Inferior parietal cortex (tissue), 1 donor: Measurements from ENCODE around the gene TFF2.
A peak's percentile ranks its signal among the peaks of the same experiment; 100 is the strongest.

Source experiments
- DNase-seq: peaks from one replicate; pipeline ENCODE4 v3.0.0-alpha.2; 2016; ENCODE audit errors: extremely low spot score

Gene TFF2

GRCh38 chr21:42346866-42347600 lies 3.8 kb downstream of the TFF2 start:
- no peak for DNase-seq

GRCh38 chr21:42346441-42346840 lies 4.4 kb downstream of the TFF2 start:
- no peak for DNase-seq

GRCh38 chr21:42344631-42345030 lies 6.2 kb downstream of the TFF2 start:
- DNase-seq = no peak

GRCh38 chr21:42343963-42344510 lies 6.8 kb downstream of the TFF2 start:
- no peak for DNase-seq

GRCh38 chr21:42343556-42343955 lies 7.2 kb downstream of the TFF2 start:
- no peak for DNase-seq

GRCh38 chr21:42343101-42343500 lies 7.7 kb downstream of the TFF2 start:
- DNase-seq = no peak

- no peak for DNase-seq
These were observed 8.8 kb downstream of the TFF2 start for GRCh38 chr21:42341776-42342542.

- no peak for DNase-seq
These were observed 10.4 kb downstream of the TFF2 start for GRCh38 chr21:42340187-42341050.

- no peak for DNase-seq
These were observed 11.8 kb downstream of the TFF2 start for GRCh38 chr21:42338729-42339715.

- peak; percentile 75 for DNase-seq
These were observed 12.7 kb downstream of the TFF2 start for GRCh38 chr21:42337830-42338728.

- no peak for DNase-seq
These were observed 13.5 kb downstream of the TFF2 start for GRCh38 chr21:42337276-42337675.

GRCh38 chr21:42336054-42336453 lies 14.7 kb downstream of the TFF2 start:
- DNase-seq = no peak

- DNase-seq = no peak
These were observed 18.1 kb downstream of the TFF2 start for GRCh38 chr21:42332557-42333317.

GRCh38 chr21:42331660-42332059 lies 19.1 kb downstream of the TFF2 start:
- DNase-seq = no peak

- no peak for DNase-seq
These were observed 20.1 kb downstream of the TFF2 start for GRCh38 chr21:42330380-42331371.

GRCh38 chr21:42324896-42325295 lies 25.9 kb downstream of the TFF2 start:
- no peak for DNase-seq

GRCh38 chr21:42321845-42322244 lies 28.9 kb downstream of the TFF2 start:
- DNase-seq = no peak

- DNase-seq = no peak
These were observed 29.6 kb downstream of the TFF2 start for GRCh38 chr21:42321231-42321630.
